Left lung (tissue), 10 donors: Measurements from ENCODE around the gene TRIP11. TPM values are rescaled to one million over a fixed set of nuclear protein-coding genes. Genes with fewer than 3 reads are reported as not detected.
A peak's percentile ranks its signal among the peaks of the same experiment; 100 is the strongest.
"Not testable (repeated sequence)": the region's sequence is repeated elsewhere in the genome, so short reads cannot be mapped to it uniquely, and the experiment has no call there.

Experiments used
- ATAC-seq: fragments of 200-7000 bp; cut with Tn5 transposase; one replicate; pipeline ENCODE4 v1.9.1; 2020; ENCODE audit warnings: moderate library complexity
- DNase-seq, 4 donors: peaks; one replicate each; pipeline ENCODE4 v3.0.0-alpha.2; 2013 to 2020
- H3K27ac ChIP-seq, 2 donors: fragments of 200-600 bp; sonication (generic) in 1 of 2; one replicate each; pipeline versions ENCODE4 v1.5.0 to v1.8.0; 2020 to 2021
- H3K27me3 ChIP-seq, 2 donors: fragments of 200-600 bp; sonication (generic) in 1 of 2; one replicate each; pipeline versions ENCODE4 v1.5.0 to v1.8.0; 2020 to 2021
- H3K36me3 ChIP-seq, 2 donors: fragments of 200-600 bp; sonication (generic) in 1 of 2; one replicate each; pipeline versions ENCODE4 v1.5.0 to v1.8.0; 2020 to 2021
- H3K4me1 ChIP-seq, 2 donors: fragments of 200-600 bp; one replicate each; pipeline ENCODE4 v1.8.0; 2021
- H3K4me3 ChIP-seq, 2 donors: fragments of 200-600 bp; sonication (generic) in 1 of 2; one replicate each; pipeline versions ENCODE4 v1.5.0 to v1.8.0; 2020 to 2021; ENCODE audit warnings: mild to moderate bottlenecking in 1 of 2
- H3K9me3 ChIP-seq, 2 donors: fragments of 200-600 bp; sonication (generic) in 1 of 2; one replicate each; pipeline versions ENCODE4 v1.5.0 to v1.8.0; 2020 to 2021
- CTCF ChIP-seq, 2 donors: fragments of 200-600 bp; sonication (generic) in 1 of 2; IDR thresholded peaks; one replicate each; pipeline versions ENCODE4 v1.5.0 to v1.8.0; 2021; ENCODE audit warnings: antibody characterized with exemption in 2 of 2
- intact Hi-C, 2 donors: fragments of 100-400 bp; cut with DNase I; formaldehyde crosslinking; loops; one replicate each; pipeline versions ENCODE4 v1.11.2 to v1.14.2; 2022
- polyA plus RNA-seq, 6 donors: library from polyadenylated mRNA; unstranded; fragments of 120-200 nt; gene quantifications; one replicate each; pipeline ENCODE4 v1.2.1, GENCODE V29; 2013; ENCODE audit not compliant: insufficient read length in 6 of 6
- total RNA-seq, 2 donors: library from RNA; stranded (reverse); fragmentation: NEBNext Ultra II Directional; extraction: Animal tissue kit (Norgen Biotek cat#: 25700); gene quantifications; one replicate each; pipeline ENCODE4 v1.2.1, GENCODE V29; 2021
- donor health status: DM: no; HTN: yes; CAD: no.
- donor health status: DM: no; HTN: no; CAD: no.

TRIP11 gene
- total and polyA plus RNA-seq, 8 donors: 26.3 to 64.3 (median 36.6) TPM

- Histone ChIP-seq H3K4me3 (no peak overlapping the region), H3K36me3 (peaks cover 0 to 16% of the 10 kb centered on the region in 2 donors), H3K4me1 (no peaks in the 10 kb centered on the region), H3K9me3 (peaks cover 0 to 8% of the 10 kb centered on the region in 2 donors), H3K27ac (no peak overlapping the region), H3K27me3 (no peaks in the 10 kb centered on the region)
- no peak for TF ChIP-seq CTCF (IDR thresholded peaks at IDR 0.05)
- intact Hi-C loops: no loop called here
- DNase-seq (no peak), ATAC-seq (no peak)
Observed at GRCh38 chr14:92049781-92050180, 9.9 kb upstream of the TRIP11 start.

- ATAC-seq, H3K4me3 ChIP-seq, H3K27ac ChIP-seq, H3K4me1 ChIP-seq, H3K27me3 ChIP-seq, H3K9me3 ChIP-seq, intact Hi-C loops, DNase-seq: not testable (repeated sequence)
- peaks cover 0 to 16% of the 10 kb centered on the region in 2 donors for H3K36me3 ChIP-seq
Observed at GRCh38 chr14:92049221-92049620, 9.4 kb upstream of the TRIP11 start.

GRCh38 chr14:92045904-92046303 lies 6.0 kb upstream of the TRIP11 start:
- H3K27me3 ChIP-seq, H3K9me3 ChIP-seq, H3K4me3 ChIP-seq, DNase-seq, intact Hi-C loops, H3K4me1 ChIP-seq, ATAC-seq, H3K27ac ChIP-seq: not testable (repeated sequence)
- peaks cover 0 to 16% of the 10 kb centered on the region in 2 donors for H3K36me3 ChIP-seq

DNA sequence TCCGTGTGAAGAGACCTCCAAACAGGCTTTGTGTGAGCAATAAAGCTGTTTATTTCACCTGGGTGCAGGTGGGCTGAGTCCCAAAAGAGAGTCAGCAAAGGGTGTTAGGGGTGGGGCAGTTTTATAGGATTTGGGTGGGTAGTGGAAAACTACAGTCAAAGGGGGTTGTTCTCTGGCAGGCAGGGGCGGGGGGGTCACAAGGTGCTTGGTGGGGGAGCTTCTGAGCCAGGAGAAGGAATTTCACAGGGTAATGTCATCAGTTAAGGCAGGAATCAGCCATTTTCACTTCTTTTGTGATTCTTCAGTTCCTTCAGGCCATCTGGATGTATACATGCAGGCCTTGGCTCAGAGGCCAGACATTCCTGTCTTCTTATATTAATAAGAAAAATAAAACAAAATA lies 1.9 kb upstream of the TRIP11 start:
- DNase-seq, H3K4me3 ChIP-seq, H3K36me3 ChIP-seq, intact Hi-C loops, H3K9me3 ChIP-seq, ATAC-seq, H3K27me3 ChIP-seq, H3K27ac ChIP-seq: not testable (repeated sequence)
- peaks cover 17 to 32% of the 10 kb centered on the region in 2 donors for H3K4me1 ChIP-seq

DNA sequence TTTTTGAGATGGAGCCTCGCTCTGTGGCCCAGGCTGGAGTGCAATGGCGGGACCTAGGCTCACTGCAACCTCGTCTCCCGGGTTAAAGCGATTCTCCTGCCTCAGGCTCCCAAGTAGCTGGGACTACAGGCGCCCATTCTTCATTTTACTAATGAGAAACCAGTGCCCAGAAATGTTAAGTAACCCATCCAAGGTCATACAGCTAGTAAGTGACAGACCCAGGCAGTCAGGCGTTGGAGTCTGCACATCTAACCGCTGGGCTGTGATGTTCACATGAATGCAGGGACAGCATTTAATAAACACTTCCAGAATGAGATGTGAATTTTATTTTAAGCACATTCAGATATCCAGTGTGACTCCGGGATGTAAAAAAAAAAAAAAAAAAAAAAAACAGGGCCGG lies 1.3 kb upstream of the TRIP11 start:
- H3K4me1 ChIP-seq: peaks cover 17 to 38% of the 10 kb centered on the region in 2 donors
- no peak for TF ChIP-seq CTCF (IDR thresholded peaks at IDR 0.05)
- H3K36me3 ChIP-seq: peaks cover 0 to 6% of the 10 kb centered on the region in 2 donors
- peaks cover 0 to 6% of the 10 kb centered on the region in 2 donors for H3K9me3 ChIP-seq
- ATAC-seq: no peak
- H3K4me3 ChIP-seq: peak overlapping the region; percentile 74 to 92
- peak overlapping the region in 1 of 2 donors; percentile 95 for H3K27ac ChIP-seq
- DNase-seq: no peak
- intact Hi-C loops: no loop called here
- no peaks in the 10 kb centered on the region for H3K27me3 ChIP-seq

GRCh38 chr14:92040431-92041051 lies 682 bp upstream of the TRIP11 start:
- Histone ChIP-seq H3K36me3 (peaks cover 0 to 6% of the 10 kb centered on the region in 2 donors), H3K27me3 (no peaks in the 10 kb centered on the region), H3K27ac (peak overlapping the region; percentile 95 to 98), H3K4me3 (peak overlapping the region; percentile 74 to 92), H3K4me1 (peaks cover 17 to 45% of the 10 kb centered on the region in 2 donors), H3K9me3 (no peaks in the 10 kb centered on the region)
- no peak for TF ChIP-seq CTCF (IDR thresholded peaks at IDR 0.05)
- intact Hi-C loops: no loop called here
- ATAC-seq (peak; percentile 61), DNase-seq (peak in 2 of 4 donors; percentile 19 to 26)
